ELF-1 (cell line): ENCODE results near the gene SPEF2.
"Not testable (repeated sequence)": the region's sequence is repeated elsewhere in the genome, so short reads cannot be mapped to it uniquely, and the experiment has no call there.

Experiments used
- DNase-seq: peaks from one replicate; pipeline ENCODE4 v3.0.0-alpha.2; 2016; ENCODE audit warnings: low read depth, low spot score

SPEF2 gene

DNA sequence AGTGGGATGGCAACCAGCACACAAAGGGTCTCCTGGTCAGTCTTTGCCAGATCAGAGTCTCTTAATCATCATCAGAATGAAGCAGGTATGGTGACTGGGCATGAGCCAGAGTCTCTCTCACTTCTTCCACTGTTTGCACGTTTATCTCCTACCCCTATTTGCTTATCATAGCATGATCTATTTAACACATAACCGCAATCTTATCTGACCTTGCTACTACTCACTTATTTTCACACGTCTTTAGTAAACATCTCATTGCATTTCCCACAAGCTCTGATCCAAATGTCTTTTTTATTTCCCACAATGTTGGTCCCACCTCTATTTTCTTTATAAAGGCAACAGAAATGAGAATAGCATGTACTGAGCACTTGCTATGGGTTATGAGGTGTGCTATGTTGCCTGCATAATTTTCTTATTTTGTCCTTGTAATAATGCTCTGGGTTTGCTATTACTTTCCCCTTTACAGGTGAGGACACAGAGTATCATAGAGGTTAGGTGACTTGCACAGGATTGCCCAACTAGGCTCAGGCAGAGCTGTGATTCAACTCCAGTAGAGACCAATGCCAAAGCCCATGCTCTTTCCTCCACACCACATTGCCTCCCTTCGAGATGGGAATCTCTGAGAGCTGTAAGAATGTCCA is 199.3 kb downstream of the SPEF2 start:
- DNase-seq = no peak

- no peak for DNase-seq
Observed at GRCh38 chr5:35819026-35819425, 201.4 kb downstream of the SPEF2 start.

DNA sequence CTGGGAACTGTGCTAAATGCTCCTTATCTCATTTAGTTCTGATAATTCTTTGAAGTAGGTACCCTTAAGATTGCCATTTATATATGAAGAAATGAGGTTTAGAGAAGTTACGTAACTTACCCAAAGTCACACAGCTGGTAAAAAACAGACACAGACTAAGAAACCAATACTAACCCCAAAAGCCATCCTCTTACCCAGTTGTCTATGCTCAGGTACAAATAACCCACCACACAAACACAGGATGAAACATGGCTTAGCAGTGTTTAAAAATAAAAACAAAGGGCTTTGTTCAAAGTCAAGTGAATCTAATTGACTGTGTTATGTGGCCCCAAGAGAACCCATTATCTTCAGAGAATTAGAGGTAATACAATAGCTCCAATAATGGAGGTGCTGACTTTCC is 202.0 kb downstream of the SPEF2 start:
- DNase-seq = no peak

DNA sequence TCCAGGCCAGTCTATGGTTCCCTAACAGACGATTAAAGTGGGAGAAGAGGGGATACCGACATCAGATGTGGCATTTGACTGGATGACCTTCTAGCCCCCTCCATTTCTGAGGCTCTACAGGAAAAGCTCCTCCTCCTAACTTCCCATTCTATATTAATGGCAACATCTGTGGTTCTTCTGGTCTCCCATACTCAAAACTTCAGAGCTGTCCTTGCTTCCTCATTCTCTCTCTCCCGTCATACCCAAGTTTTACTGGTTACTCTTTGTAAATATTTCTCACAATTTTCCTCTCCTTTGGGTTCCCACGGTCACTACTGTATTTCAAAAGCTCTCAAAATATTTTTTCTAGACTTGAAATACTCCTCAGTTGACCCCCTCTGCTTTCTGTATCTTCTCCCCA is 203.1 kb downstream of the SPEF2 start:
- no peak for DNase-seq

GRCh38 chr5:35821513-35821912 is 203.8 kb downstream of the SPEF2 start:
- no peak for DNase-seq

DNA sequence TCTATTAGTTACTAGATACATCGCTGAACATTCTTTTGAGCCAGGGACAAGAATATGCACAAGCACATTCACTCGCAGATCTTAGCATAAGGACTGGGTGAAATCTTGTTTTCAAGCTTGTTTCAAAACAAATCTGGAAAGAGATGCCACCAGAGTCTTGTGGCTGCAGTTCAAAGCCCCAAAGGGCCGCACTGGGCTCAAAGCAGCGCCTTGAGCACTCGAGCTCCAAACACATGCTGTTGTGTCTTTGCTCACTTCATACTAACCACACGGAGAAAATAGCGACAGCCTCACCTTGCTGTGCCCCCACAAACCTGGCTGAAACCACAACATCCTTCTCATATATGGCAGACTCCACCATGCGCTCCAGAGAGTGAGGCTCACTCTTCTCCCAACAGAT is 204.8 kb downstream of the SPEF2 start:
- no peak for DNase-seq

- DNase-seq = no peak
Observed at GRCh38 chr5:35823347-35824098, 205.9 kb downstream of the SPEF2 start.

- DNase-seq = no peak
Observed at GRCh38 chr5:35826056-35826455, 208.4 kb downstream of the SPEF2 start.

DNA sequence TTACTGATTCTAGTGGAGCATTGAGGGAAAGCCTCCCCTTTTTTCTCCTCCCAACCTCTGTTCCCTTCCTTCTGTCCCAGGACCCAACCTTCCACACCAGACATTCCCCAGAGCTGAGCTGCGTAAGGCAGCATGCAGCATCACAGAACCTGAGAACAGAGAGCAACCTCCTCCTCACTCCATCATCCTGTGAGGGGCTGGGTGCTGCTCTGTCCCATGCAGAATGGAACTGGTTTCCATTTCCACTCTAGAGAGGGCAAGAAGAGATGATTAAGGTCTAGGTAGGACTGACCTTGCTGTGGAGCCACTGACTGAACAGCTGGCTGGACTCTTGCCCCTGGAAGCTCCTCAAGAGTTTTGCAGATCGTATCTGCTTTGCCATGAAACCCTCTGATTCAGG is 208.9 kb downstream of the SPEF2 start:
- DNase-seq = no peak

- no peak for DNase-seq
Observed at GRCh38 chr5:35828082-35828598, 210.5 kb downstream of the SPEF2 start.

GRCh38 chr5:35830587-35830986 is 212.9 kb downstream of the SPEF2 start:
- no peak for DNase-seq

- no peak for DNase-seq
Observed at GRCh38 chr5:35832762-35833161, 215.1 kb downstream of the SPEF2 start.

- DNase-seq = no peak
Observed at GRCh38 chr5:35833224-35833623, 215.6 kb downstream of the SPEF2 start.

DNA sequence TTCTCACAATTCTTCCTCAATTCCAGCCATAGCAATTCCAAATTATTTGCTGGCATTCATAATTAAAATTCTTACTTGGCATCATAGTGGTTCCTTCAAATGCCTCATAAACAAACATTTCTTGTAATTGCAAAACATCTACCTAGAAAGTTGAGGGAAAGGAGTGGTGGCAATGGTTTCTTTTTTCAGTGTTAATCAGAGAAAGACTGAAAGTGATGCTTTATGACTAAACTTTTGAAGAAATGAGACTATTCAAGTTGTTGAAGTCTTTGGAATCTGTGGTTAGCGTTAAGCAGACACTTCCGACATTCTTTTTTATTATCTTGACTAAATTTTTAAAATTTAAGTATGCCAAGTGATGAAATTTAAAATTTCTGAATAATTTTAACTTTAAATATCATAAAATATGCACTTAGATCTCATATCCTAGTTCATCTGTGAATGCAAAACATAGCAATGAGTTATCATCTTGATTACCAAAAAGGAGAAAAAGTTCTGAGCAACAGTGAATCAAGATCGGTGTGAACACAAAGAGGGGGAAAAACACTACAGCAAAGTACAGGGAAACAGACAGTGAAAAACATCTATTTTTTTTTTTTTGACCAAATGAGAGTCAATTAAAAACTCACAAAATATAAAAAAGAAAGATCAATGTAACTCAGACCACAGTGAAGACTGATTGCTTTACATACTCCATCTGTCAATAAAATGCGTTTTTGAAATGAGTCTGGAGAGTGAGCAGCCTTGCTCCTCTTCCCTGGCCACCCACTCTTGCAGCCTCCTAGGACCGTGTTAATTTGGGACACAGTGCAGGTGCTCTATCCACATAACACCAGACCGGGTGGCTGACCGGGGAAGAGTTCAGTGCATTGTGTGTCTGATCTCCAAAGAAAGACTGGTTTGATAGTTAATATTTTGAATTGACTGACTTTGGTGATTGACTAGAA is 218.4 kb downstream of the SPEF2 start:
- no peak for DNase-seq

DNA sequence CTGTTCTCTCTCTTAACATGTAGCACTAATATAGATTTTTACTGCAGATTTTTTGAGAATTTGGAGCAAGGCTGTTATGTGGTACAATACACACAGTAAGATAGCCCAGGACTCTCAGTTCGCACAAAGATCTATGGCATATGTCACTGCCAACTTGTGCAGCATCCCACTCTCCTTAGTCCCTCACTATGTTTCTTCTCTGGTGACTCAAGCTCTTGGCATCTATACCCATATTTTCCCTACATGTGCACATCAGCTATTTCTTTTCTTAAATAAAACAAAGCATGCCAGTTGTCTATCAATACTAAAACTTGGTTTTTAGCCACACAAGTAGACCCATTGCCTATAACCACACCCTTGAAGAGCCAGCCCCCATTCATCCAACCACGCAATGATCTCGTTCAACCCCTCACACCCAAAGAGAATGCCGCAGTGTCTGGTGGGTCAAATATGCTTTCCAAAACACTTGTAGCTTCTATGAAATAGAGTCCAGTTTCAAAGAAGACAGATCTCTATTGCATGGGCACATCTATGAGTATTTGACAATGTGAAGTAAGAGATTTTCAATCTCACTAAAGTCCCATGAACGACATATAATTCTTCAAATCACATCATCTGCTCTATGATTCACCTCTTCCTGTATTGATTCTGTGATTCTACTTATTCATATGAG is 220.8 kb downstream of the SPEF2 start:
- no peak for DNase-seq

DNA sequence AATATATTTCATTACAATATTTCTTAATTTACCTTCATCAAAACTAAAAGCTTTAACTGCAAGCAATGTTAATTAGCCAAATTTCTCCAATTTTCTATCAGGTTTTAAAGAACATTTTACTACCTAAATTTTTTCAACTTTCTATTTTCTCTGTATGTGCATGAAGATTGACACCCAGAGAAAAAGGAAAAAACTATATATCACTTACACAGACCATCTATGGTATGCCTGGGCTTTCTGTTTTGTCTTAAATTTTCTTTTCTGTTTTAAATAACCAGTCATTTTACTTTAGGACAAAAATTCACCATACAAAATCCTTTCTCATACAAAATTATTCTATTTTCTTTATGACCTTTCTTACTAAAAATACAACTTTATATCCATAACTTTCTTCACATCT is 225.2 kb downstream of the SPEF2 start:
- DNase-seq = no peak

DNA sequence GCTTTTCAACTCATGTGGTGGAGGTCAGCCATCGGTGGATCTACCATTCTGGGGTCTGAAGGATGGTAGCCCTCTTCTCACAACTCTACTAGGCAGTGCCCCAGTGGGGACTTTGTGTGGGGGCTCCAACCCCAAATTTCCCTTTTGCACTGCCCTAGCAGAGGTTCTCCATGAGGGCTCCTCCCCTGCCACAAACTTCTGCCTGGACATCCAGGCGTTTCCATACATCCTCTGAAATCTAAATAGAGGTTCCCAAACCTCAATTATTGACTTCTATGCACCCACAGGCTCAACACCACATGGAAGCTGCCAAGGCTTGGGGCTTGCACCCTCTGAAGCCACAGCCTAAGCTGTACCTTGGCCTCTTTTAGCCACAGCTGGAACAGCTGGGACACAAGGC is 227.8 kb downstream of the SPEF2 start:
- not testable (repeated sequence) for DNase-seq

DNA sequence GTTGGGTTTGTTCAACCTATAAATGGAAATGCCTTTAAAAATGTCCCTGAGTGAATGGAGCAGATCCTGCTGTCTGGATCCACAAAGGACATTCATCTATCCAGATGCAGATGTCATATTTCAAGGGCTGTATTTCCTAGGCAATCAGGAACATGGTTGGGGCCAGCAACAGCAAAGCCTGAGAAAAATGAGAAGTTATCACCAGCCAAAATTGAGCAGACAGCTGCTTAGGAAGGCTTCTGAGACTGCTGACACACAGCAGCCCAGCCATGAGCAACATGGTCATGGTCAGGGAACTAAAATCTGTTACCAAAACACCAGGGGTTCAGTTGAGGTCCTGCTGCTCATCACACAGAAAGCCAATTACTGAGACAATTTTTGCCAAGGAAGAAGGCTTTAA is 229.8 kb downstream of the SPEF2 start:
- DNase-seq = no peak

DNA sequence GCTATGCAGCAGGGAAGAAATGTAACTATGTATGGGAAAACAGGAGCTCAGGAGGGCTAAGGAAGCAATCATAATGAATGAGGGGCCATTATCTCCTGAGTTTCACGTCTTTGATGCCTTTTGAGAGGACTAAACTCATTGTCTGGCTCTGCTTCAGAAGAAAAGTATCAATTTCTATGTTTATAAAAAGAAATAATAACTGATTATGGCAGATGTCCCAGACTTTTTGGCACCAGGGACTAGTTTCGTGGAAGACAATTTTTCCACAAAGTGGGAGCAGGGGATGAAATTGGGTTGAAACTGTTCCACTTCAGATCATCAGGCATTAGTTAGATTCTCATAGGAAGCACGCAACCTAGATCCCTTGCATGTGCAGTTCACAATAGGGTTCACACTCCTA is 230.3 kb downstream of the SPEF2 start:
- no peak for DNase-seq

GRCh38 chr5:35849860-35850259 is 232.2 kb downstream of the SPEF2 start:
- DNase-seq = no peak

DNA sequence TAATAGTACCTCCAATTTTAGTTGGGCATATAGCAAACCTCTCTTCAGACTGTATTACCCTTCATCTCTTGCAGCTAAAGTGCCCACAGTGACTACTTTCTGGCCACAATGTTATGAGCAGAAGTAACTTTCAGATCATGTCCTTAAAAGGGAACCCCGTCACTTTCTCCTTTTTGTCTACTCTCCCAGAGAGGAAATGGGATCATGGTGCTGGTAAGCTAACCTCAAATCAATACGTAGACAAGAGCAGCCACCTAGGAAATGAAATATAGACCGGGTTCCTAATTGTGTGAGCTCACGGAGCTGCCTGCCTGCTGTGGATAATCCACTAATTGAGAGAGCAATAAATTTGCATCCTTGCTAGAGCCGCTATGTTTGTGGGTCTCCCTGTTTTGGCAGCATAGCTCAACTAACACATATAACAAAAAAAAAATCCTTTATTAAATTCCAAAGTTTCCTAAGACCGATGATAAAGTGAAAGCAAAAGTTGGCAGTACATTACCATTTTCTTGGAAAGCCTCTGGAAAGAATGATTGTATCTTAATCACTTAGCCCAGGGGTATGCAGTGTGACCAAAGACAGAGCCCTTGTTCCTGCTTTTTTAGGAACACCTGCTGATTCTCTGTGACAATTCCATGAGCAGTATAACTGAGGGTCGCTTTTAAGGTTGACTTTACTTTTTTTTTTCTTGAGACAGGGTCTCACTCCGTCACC is 233.5 kb downstream of the SPEF2 start:
- DNase-seq = no peak
